Ovary (tissue), 3 donors: ENCODE results near the gene FAM177B.

ENCODE experiments used
- CTCF ChIP-seq, 3 donors: fragments of 450-650 bp in 2 of 3; fragments of 200-600 bp in 1 of 3; IDR thresholded peaks; one replicate each; pipeline versions ENCODE4 v1.5.1 to v1.8.0; 2016 to 2022; ENCODE audit warnings: antibody characterized with exemption in 3 of 3, mild to moderate bottlenecking in 1 of 3
- EP300 ChIP-seq: sonication (generic); formaldehyde crosslinking; IDR thresholded peaks from one replicate; pipeline ENCODE4 v1.6.1; 2017; ENCODE audit warnings: antibody characterized with exemption
- POLR2A ChIP-seq: fragments of 450-650 bp; IDR thresholded peaks from one replicate; pipeline ENCODE4 v1.6.1; 2017; ENCODE audit warnings: antibody characterized with exemption, mild to moderate bottlenecking, moderate library complexity
- donor health status: DM: no; HTN: no; CAD: no.

GRCh38 chr1:222716393-222716792 lies 20.6 kb upstream of the FAM177B start:
- TF ChIP-seq CTCF (IDR thresholded peaks at IDR 0.05) (no peak), POLR2A (no peak), EP300 (no peak)
